PC-3 (cell line): ENCODE data around the gene ARHGEF37.

Experiments
- CTCF ChIP-seq: fragments of 300-600 bp; sonication (generic); conservative IDR thresholded peaks from 2 replicates; pipeline ENCODE4 v1.5.1; 2017; ENCODE audit warnings: antibody characterized with exemption, low read depth, mild to moderate bottlenecking, low read length
- EZH2 ChIP-seq: fragments of 300-600 bp; sonication (generic); IDR thresholded peaks from one replicate; pipeline ENCODE4 v1.6.1; 2017; ENCODE audit warnings: antibody characterized with exemption, mild to moderate bottlenecking, low read length; ENCODE audit not compliant: unreplicated experiment

GRCh38 chr5:149581931-149582768 is 852 bp downstream of the ARHGEF37 start:
- TF ChIP-seq EZH2 (no peak), CTCF (no peak)
